K562 (cell line): ENCODE results near the gene MRPS30. TPM values are rescaled to one million over a fixed set of nuclear protein-coding genes. Genes with fewer than 3 reads are reported as not detected.

Experiments
- ARID1B ChIP-seq: fragments of 450-650 bp; IDR thresholded peaks from 2 replicates; pipeline ENCODE4 v1.6.1; 2016; ENCODE audit warnings: antibody characterized with exemption, mild to moderate bottlenecking, inconsistent platforms
- CBX5 ChIP-seq: IDR thresholded peaks from 2 replicates; pipeline ENCODE4 v1.6.1; 2014; ENCODE audit warnings: low read depth, borderline replicate concordance
- FOXM1 ChIP-seq, 2 experiments: fragments of 450-650 bp in 1 of 2; sonication (generic) in 1 of 2; formaldehyde crosslinking in 1 of 2; IDR thresholded peaks; 2 replicates each; pipeline versions ENCODE4 v1.6.1 to v1.9.0; 2017 to 2022; ENCODE audit warnings: low read depth in 2 of 2, mild to moderate bottlenecking in 2 of 2, missing genetic modification reagents in 1 of 2, moderate library complexity in 1 of 2
- HEY1 ChIP-seq: fragments of 250-450 bp; sonication (Bioruptor Pico); IDR thresholded peaks from 2 replicates; pipeline ENCODE4 v1.5.0; 2020; ENCODE audit warnings: mild to moderate bottlenecking, moderate library complexity, borderline replicate concordance
- KLF1 ChIP-seq: fragments of 450-650 bp; IDR thresholded peaks from 2 replicates; pipeline ENCODE4 v1.6.1; 2016; ENCODE audit warnings: missing genetic modification characterization, missing compliant biosample characterization
- LARP7 ChIP-seq: fragments of 450-650 bp; IDR thresholded peaks from 2 replicates; pipeline ENCODE4 v1.6.1; 2016
- MEIS2 ChIP-seq: fragments of 450-650 bp; IDR thresholded peaks from 2 replicates; pipeline ENCODE4 v1.6.1; 2014; ENCODE audit warnings: mild to moderate bottlenecking; ENCODE audit not compliant: partially characterized antibody
- MLX ChIP-seq, 2 experiments: fragments of 450-650 bp in 1 of 2; sonication (generic) in 1 of 2; formaldehyde crosslinking; conservative IDR thresholded peaks; 2 replicates each; pipeline versions ENCODE4 v1.4.0 to v1.8.1; 2020 to 2022; ENCODE audit warnings: mild to moderate bottlenecking in 1 of 2, missing genetic modification reagents in 1 of 2
- MXI1 ChIP-seq: IDR thresholded peaks from 2 replicates; pipeline ENCODE4 v1.6.1; 2011; ENCODE audit warnings: low read depth, mild to moderate bottlenecking, improper control_type of control experiment, low read length
- PHB ChIP-seq: fragments of 250-450 bp; sonication (Bioruptor Pico); IDR thresholded peaks from 2 replicates; pipeline ENCODE4 v1.5.0; 2021
- RREB1 ChIP-seq: fragments of 250-450 bp; sonication (Bioruptor Pico); IDR thresholded peaks from 2 replicates; pipeline ENCODE4 v1.4.0; 2020
- SFPQ ChIP-seq: fragments of 200-400 bp; formaldehyde crosslinking; IDR thresholded peaks from 2 replicates; pipeline ENCODE4 v1.6.1; 2017; ENCODE audit warnings: mild to moderate bottlenecking, low read depth, low read length, moderate library complexity
- SMAD2 ChIP-seq: fragments of 150-350 bp; IDR thresholded peaks from 2 replicates; pipeline ENCODE4 v1.6.1; 2014; ENCODE audit warnings: low read depth, mild to moderate bottlenecking, low read length
- STAG1 ChIP-seq: sonication (generic); formaldehyde crosslinking; IDR thresholded peaks from 2 replicates; pipeline ENCODE4 v1.5.0; 2020; ENCODE audit warnings: missing genetic modification reagents, borderline replicate concordance
- TCF3 ChIP-seq: sonication (generic); formaldehyde crosslinking; IDR thresholded peaks from 2 replicates; pipeline ENCODE4 v1.4.0; 2020; ENCODE audit warnings: mild to moderate bottlenecking, missing genetic modification reagents
- XRCC5 ChIP-seq: fragments of 200-400 bp; formaldehyde crosslinking; IDR thresholded peaks from 2 replicates; pipeline ENCODE4 v1.6.1; 2017; ENCODE audit warnings: low read depth, mild to moderate bottlenecking, low read length
- ZNF395 ChIP-seq: fragments of 200-800 bp; sonication (Bioruptor generic); IDR thresholded peaks from 2 replicates; pipeline ENCODE4 v1.6.1; 2017; ENCODE audit warnings: missing genetic modification characterization, missing compliant biosample characterization
- polyA plus RNA-seq, 8 experiments: library from polyadenylated mRNA; depleted of rRNA in 4 of 8; stranded (reverse) in 5 of 8; unstranded in 3 of 8; fragments of >200 nt; fragmentation: Nextera tagmentation in 2 of 8; fragmentation: Illumina TruSeq in 1 of 8; extraction: Ambion mirVana in 2 of 8; extraction: Trizol in 1 of 8; gene quantifications; 2 replicates each; pipeline versions ENCODE4 v1.2.1 to v1.2.3, GENCODE V29; 2011 to 2014; ENCODE audit warnings: inconsistent platforms in 1 of 8, missing spikeins in 1 of 8
- total RNA-seq, 7 experiments: library from RNA; depleted of rRNA in 6 of 7; stranded (reverse); fragments of >200 nt in 6 of 7; fragmentation: Illumina TruSeq in 2 of 7; extraction: Trizol in 2 of 7; gene quantifications; 2 replicates each; pipeline versions ENCODE4 v1.2.1 to v1.2.3, GENCODE V29; 2011 to 2021; ENCODE audit warnings: low replicate concordance in 1 of 7

The MRPS30 gene
- total and polyA plus RNA-seq, 9 of the 15 experiments (the other 6 are each of a cell fraction or from before 2014, with no cell fraction given): 24.3 to 145 (median 114) TPM

- no peak for TF ChIP-seq ARID1B
- TF ChIP-seq TCF3: no peak
- TF ChIP-seq STAG1 (CRISPR knock-in tag): 0 out of 2 replicates have a peak, but pooled peaks have one; percentile 7
- no peak for TF ChIP-seq HEY1
- no peak for TF ChIP-seq SFPQ
- TF ChIP-seq MEIS2: no peak
- no peak for TF ChIP-seq LARP7
- no peak for TF ChIP-seq KLF1 (tag)
- no peak for TF ChIP-seq RREB1 (CRISPR knock-in tag)
- no peak for TF ChIP-seq FOXM1 (IDR thresholded peaks at IDR 0.05; ENCODE audit: low read depth)
- no peak for TF ChIP-seq FOXM1 (CRISPR knock-in tag; IDR thresholded peaks at IDR 0.05; ENCODE audit: low read depth)
- no peak for TF ChIP-seq MLX (CRISPR knock-in tag; conservative IDR thresholded peaks at IDR 0.05)
- TF ChIP-seq ZNF395: no peak
- no peak for TF ChIP-seq XRCC5
- peak; percentile 74 for TF ChIP-seq MXI1
- no peak for TF ChIP-seq PHB (CRISPR knock-in tag)
- no peak for TF ChIP-seq CBX5
- no peak for TF ChIP-seq SMAD2
Observed at GRCh38 chr5:44809215-44809955, 638 bp downstream of the MRPS30 start (continued).
